ENCODE data around the gene RAD51AP1.

Gene RAD51AP1

DNA sequence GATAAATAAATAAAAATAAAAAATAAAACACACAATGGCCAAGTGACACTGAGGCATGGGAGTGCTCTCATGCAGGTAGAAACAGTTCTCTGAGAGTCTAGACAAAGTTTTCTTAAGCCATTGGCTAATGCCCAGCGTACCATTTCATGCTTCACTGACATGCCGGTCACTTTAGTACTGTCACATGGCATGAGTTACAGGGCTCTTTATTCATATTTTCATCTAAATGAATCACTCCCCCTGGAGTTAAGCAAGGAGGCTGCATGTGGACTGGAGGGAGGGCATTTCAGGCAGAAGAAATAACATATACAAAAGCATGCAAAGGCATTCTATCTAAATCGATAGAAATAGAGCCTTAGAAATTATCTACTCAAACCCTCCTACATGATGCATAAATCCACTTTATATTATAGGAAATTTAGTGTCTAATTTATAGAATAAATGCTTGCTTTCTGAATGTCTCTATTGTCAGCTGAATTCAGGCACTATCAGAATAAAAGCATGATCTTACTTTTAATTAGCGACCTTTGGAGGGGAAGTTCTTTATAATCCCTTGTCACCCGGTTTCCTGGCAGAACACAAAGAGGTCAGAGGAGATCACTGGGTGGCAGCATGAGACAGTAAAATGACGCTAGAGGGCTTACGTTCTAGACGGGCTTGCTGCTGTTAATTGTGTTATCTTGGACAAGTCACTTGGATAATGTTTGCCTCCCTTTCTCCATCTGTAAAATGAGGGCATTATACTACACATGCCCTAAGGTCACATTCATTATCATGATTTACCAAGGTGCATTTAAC lies 40.8 kb downstream of the RAD51AP1 start:
- H3K9me3 ChIP-seq (ENCODE audit: control insufficient read depth, low read length): no peaks in the 10 kb centered on the region

GRCh38 chr12:4580281-4580688 lies 41.6 kb downstream of the RAD51AP1 start:
- H3K36me3 ChIP-seq (ENCODE audit: control insufficient read depth, insufficient read depth, low read length): no peaks in the 10 kb centered on the region
- H3K9ac ChIP-seq (ENCODE audit: low read length): no peak overlapping the region
- no peaks in the 10 kb centered on the region for H3K27me3 ChIP-seq (ENCODE audit: control insufficient read depth, insufficient read depth, low read length)
- H3K4me3 ChIP-seq (ENCODE audit: low read length): no peak overlapping the region
- H3K4me1 ChIP-seq (ENCODE audit: control insufficient read depth, insufficient read depth, low read length): no peaks in the 10 kb centered on the region
- no peaks in the 10 kb centered on the region for H3K9me3 ChIP-seq (ENCODE audit: control insufficient read depth, low read length)

More for the DNA sequence above, 40.8 kb downstream of the RAD51AP1 start:
- no peaks in the 10 kb centered on the region for H3K36me3 ChIP-seq (ENCODE audit: control insufficient read depth, insufficient read depth, low read length)
- H3K4me1 ChIP-seq (ENCODE audit: control insufficient read depth, insufficient read depth, low read length): no peaks in the 10 kb centered on the region
- no peaks in the 10 kb centered on the region for H3K27me3 ChIP-seq (ENCODE audit: control insufficient read depth, insufficient read depth, low read length)
- no peak overlapping the region for H3K4me3 ChIP-seq (ENCODE audit: low read length)
- no peak overlapping the region for H3K9ac ChIP-seq (ENCODE audit: low read length)

DNA sequence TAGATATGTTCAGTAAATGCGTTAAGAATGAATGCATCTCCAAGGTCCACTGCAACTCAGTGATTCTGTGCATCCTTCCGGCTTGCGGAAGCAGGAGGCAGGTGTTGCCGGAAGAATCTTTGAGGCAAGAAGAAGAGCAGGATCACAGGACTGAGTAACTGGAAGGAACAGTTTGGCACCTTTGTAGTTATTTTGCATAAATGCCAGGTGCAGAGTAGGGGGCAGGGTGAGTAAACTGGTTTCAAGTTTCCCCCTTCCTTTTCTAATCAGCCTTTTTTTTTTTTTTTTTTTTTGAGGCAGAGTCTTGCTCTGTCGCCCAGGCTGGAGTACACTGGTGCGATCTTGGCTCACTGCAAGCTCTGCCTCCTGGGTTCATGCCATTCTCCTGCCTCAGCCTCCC lies 45.6 kb downstream of the RAD51AP1 start:
- no peak overlapping the region for H3K4me3 ChIP-seq (ENCODE audit: low read length)
- no peaks in the 10 kb centered on the region for H3K27me3 ChIP-seq (ENCODE audit: control insufficient read depth, insufficient read depth, low read length)
- no peaks in the 10 kb centered on the region for H3K36me3 ChIP-seq (ENCODE audit: control insufficient read depth, insufficient read depth, low read length)
- no peaks in the 10 kb centered on the region for H3K4me1 ChIP-seq (ENCODE audit: control insufficient read depth, insufficient read depth, low read length)
- H3K9ac ChIP-seq (ENCODE audit: low read length): no peak overlapping the region
- H3K9me3 ChIP-seq (ENCODE audit: control insufficient read depth, low read length): no peaks in the 10 kb centered on the region

- no peak overlapping the region for H3K4me3 ChIP-seq (ENCODE audit: low read length)
- H3K27me3 ChIP-seq (ENCODE audit: control insufficient read depth, insufficient read depth, low read length): no peaks in the 10 kb centered on the region
- H3K9ac ChIP-seq (ENCODE audit: low read length): no peak overlapping the region
- H3K4me1 ChIP-seq (ENCODE audit: control insufficient read depth, insufficient read depth, low read length): no peaks in the 10 kb centered on the region
- no peaks in the 10 kb centered on the region for H3K36me3 ChIP-seq (ENCODE audit: control insufficient read depth, insufficient read depth, low read length)
- no peaks in the 10 kb centered on the region for H3K9me3 ChIP-seq (ENCODE audit: control insufficient read depth, low read length)
Observed at GRCh38 chr12:4584896-4585295, 46.2 kb downstream of the RAD51AP1 start.

- H3K4me3 ChIP-seq (ENCODE audit: low read length): no peak overlapping the region
- no peak overlapping the region for H3K9ac ChIP-seq (ENCODE audit: low read length)
- no peaks in the 10 kb centered on the region for H3K4me1 ChIP-seq (ENCODE audit: control insufficient read depth, insufficient read depth, low read length)
- H3K36me3 ChIP-seq (ENCODE audit: control insufficient read depth, insufficient read depth, low read length): no peaks in the 10 kb centered on the region
- no peaks in the 10 kb centered on the region for H3K27me3 ChIP-seq (ENCODE audit: control insufficient read depth, insufficient read depth, low read length)
- H3K9me3 ChIP-seq (ENCODE audit: control insufficient read depth, low read length): no peaks in the 10 kb centered on the region
Observed at GRCh38 chr12:4586500-4586899, 47.8 kb downstream of the RAD51AP1 start.

GRCh38 chr12:4587108-4587507 lies 48.4 kb downstream of the RAD51AP1 start:
- no peaks in the 10 kb centered on the region for H3K27me3 ChIP-seq (ENCODE audit: control insufficient read depth, insufficient read depth, low read length)
- H3K4me1 ChIP-seq (ENCODE audit: control insufficient read depth, insufficient read depth, low read length): no peaks in the 10 kb centered on the region
- H3K9me3 ChIP-seq (ENCODE audit: control insufficient read depth, low read length): no peaks in the 10 kb centered on the region
- no peak overlapping the region for H3K4me3 ChIP-seq (ENCODE audit: low read length)
- H3K36me3 ChIP-seq (ENCODE audit: control insufficient read depth, insufficient read depth, low read length): no peaks in the 10 kb centered on the region
- H3K9ac ChIP-seq (ENCODE audit: low read length): no peak overlapping the region

GRCh38 chr12:4588916-4589315 lies 50.2 kb downstream of the RAD51AP1 start:
- Histone ChIP-seq H3K9me3 (ENCODE audit: control insufficient read depth, low read length) (no peaks in the 10 kb centered on the region), H3K36me3 (ENCODE audit: control insufficient read depth, insufficient read depth, low read length) (no peaks in the 10 kb centered on the region), H3K27me3 (ENCODE audit: control insufficient read depth, insufficient read depth, low read length) (no peaks in the 10 kb centered on the region), H3K9ac (ENCODE audit: low read length) (no peak overlapping the region), H3K4me3 (ENCODE audit: low read length) (no peak overlapping the region), H3K4me1 (ENCODE audit: control insufficient read depth, insufficient read depth, low read length) (no peaks in the 10 kb centered on the region)

- Histone ChIP-seq H3K9me3 (ENCODE audit: control insufficient read depth, low read length) (no peaks in the 10 kb centered on the region), H3K36me3 (ENCODE audit: control insufficient read depth, insufficient read depth, low read length) (no peaks in the 10 kb centered on the region), H3K4me1 (ENCODE audit: control insufficient read depth, insufficient read depth, low read length) (no peaks in the 10 kb centered on the region), H3K9ac (ENCODE audit: low read length) (no peak overlapping the region), H3K4me3 (ENCODE audit: low read length) (no peak overlapping the region), H3K27me3 (ENCODE audit: control insufficient read depth, insufficient read depth, low read length) (no peaks in the 10 kb centered on the region)
Observed at GRCh38 chr12:4589941-4590340, 51.3 kb downstream of the RAD51AP1 start.

DNA sequence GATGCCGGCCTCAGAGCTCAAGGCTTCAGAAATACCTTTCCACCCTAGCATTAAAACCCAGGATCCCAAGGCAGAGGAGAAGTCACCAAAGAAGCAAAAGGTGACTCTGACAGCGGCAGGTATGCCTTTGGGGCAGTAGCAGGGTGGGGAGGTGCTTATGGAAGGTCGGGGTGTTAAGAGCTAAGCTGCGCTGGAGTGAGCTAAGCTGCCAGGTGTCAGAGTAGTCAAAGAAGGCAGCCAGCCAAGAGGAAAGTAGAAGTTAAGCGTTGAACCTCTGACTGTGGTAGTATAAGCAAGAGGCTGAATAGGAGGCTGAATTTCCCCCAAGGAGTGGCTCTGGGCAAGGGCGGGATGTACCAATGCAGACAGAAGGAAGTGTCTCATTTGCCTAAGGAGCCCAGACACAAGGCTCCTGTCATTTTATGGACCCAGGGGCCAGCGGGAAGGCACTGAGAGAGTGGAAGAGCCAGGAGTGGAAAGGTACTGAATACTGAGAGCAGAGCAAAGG lies 52.5 kb downstream of the RAD51AP1 start:
- H3K27me3 ChIP-seq (ENCODE audit: control insufficient read depth, insufficient read depth, low read length): no peaks in the 10 kb centered on the region

GRCh38 chr12:4595881-4596280 lies 57.2 kb downstream of the RAD51AP1 start:
- H3K36me3 ChIP-seq (ENCODE audit: control insufficient read depth, insufficient read depth, low read length): no peaks in the 10 kb centered on the region
- no peak overlapping the region for H3K4me3 ChIP-seq (ENCODE audit: low read length)
- H3K27me3 ChIP-seq (ENCODE audit: control insufficient read depth, insufficient read depth, low read length): no peaks in the 10 kb centered on the region
- H3K9ac ChIP-seq (ENCODE audit: low read length): no peak overlapping the region
- no peaks in the 10 kb centered on the region for H3K9me3 ChIP-seq (ENCODE audit: control insufficient read depth, low read length)
- H3K4me1 ChIP-seq (ENCODE audit: control insufficient read depth, insufficient read depth, low read length): no peaks in the 10 kb centered on the region

More for the DNA sequence above, 52.5 kb downstream of the RAD51AP1 start:
- Histone ChIP-seq H3K4me3 (ENCODE audit: low read length) (no peak overlapping the region), H3K9me3 (ENCODE audit: control insufficient read depth, low read length) (no peaks in the 10 kb centered on the region), H3K36me3 (ENCODE audit: control insufficient read depth, insufficient read depth, low read length) (no peaks in the 10 kb centered on the region), H3K9ac (ENCODE audit: low read length) (no peak overlapping the region), H3K4me1 (ENCODE audit: control insufficient read depth, insufficient read depth, low read length) (no peaks in the 10 kb centered on the region)

- Histone ChIP-seq H3K9ac (ENCODE audit: low read length) (no peak overlapping the region), H3K36me3 (ENCODE audit: control insufficient read depth, insufficient read depth, low read length) (no peaks in the 10 kb centered on the region), H3K4me1 (ENCODE audit: control insufficient read depth, insufficient read depth, low read length) (no peaks in the 10 kb centered on the region), H3K27me3 (ENCODE audit: control insufficient read depth, insufficient read depth, low read length) (no peaks in the 10 kb centered on the region), H3K4me3 (ENCODE audit: low read length) (no peak overlapping the region), H3K9me3 (ENCODE audit: control insufficient read depth, low read length) (no peaks in the 10 kb centered on the region)
Observed at GRCh38 chr12:4603421-4603820, 64.7 kb downstream of the RAD51AP1 start.

- H3K36me3 ChIP-seq (ENCODE audit: control insufficient read depth, insufficient read depth, low read length): no peaks in the 10 kb centered on the region
- H3K9ac ChIP-seq (ENCODE audit: low read length): no peak overlapping the region
- H3K4me1 ChIP-seq (ENCODE audit: control insufficient read depth, insufficient read depth, low read length): no peaks in the 10 kb centered on the region
- H3K27me3 ChIP-seq (ENCODE audit: control insufficient read depth, insufficient read depth, low read length): no peaks in the 10 kb centered on the region
- H3K4me3 ChIP-seq (ENCODE audit: low read length): no peak overlapping the region
- no peaks in the 10 kb centered on the region for H3K9me3 ChIP-seq (ENCODE audit: control insufficient read depth, low read length)
Observed at GRCh38 chr12:4603946-4604345, 65.3 kb downstream of the RAD51AP1 start.

All from mucosa of stomach (tissue), 1 donor.